CD4-positive, alpha-beta T cell treated with Interleukin-6 for 4 hours (primary cell): ENCODE data around the gene EBPL.
"Not testable (repeated sequence)": the region's sequence is repeated elsewhere in the genome, so short reads cannot be mapped to it uniquely, and the experiment has no call there.

Experiments
- DNase-seq: peaks from one replicate; pipeline ENCODE4 v3.0.0-alpha.2; 2020; ENCODE audit warnings: mixed read lengths

EBPL gene

DNA sequence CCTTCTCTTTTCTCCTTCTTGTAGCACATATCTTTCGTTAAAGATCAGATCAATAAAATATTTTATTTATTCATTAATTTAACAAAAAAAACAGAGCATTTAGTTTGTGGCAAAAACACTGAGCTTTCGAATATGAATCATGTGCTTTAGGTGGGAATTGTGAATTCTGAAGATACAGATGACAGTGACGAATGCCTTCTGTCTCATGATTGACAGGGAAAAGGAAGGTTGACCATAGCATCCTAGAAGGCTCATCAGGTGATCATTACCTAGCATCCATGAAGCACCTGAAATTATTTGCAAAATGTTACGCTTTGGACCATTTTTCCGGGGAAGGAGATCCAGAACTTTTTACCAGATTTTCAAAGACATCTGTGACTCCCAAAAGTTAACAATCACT is 59.1 kb downstream of the EBPL start:
- no peak for DNase-seq

- DNase-seq, result no peak
Measured at GRCh38 chr13:49630580-49630979, 60.7 kb downstream of the EBPL start.

DNA sequence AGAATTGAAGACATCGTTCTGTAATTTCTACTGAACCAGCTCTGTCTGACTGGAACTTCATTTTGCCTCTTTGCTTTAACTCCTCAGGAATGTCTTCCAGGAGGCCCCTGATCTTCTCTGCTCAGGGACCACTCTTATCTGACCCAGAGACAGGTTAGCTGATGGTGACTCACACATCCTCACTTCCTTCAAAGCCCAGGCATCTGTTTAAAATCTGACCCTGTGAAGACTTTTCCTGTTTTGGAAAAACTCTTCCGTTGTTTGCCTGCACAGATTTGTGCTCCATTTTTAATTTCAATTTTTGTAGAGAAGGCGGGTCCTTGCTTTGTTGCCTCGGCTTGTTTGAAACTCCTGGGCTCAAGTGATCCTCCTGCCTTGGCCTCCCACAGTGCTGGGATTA is 61.3 kb downstream of the EBPL start:
- no peak for DNase-seq

GRCh38 chr13:49629196-49629938 is 61.9 kb downstream of the EBPL start:
- no peak for DNase-seq

GRCh38 chr13:49627831-49628652 is 63.2 kb downstream of the EBPL start, which contains the start of gene ARL11:
Gene ARL11 (plus strand): TSS chr13:49628507. CDS start chr13:49630448, 1,941 bp downstream.
- DNase-seq, result peak; percentile 77

DNA sequence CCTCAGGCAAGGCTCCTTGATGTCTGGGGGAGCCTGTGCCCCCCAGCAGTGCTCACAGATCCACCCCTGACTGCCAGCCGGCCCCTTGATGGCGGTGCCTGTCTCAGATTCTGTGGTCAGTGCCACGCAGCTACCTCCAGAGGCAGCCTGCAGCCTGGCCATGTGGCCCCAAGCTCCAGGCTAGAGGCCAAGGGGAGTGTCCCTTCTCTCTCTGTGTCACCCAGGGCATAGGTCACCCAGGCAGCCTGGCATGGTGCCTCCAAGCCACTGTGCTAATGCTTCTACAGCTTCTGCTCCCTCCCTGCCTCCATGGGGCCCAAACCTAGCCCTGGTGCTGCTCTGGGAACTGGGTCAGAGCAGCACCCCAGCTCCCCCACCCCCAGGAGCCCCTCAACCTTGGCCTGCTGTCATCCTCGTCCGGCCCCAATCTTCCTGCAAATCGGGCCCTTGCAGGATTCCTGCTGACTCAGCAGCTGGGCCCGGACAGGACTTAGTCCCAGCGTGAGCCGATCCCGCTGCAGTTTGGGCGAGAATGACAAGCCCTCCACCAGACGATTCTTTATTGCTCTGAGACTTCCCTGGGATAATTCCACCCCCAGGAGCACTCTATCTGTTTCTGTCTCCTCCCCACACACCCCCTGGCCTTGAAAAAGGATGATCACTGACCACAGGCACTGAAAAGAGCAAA is 65.8 kb downstream of the EBPL start:
- no peak for DNase-seq

- DNase-seq, result no peak
Measured at GRCh38 chr13:49624229-49624628, 67.1 kb downstream of the EBPL start.

- no peak for DNase-seq
Measured at GRCh38 chr13:49622174-49622946, 68.9 kb downstream of the EBPL start.

DNA sequence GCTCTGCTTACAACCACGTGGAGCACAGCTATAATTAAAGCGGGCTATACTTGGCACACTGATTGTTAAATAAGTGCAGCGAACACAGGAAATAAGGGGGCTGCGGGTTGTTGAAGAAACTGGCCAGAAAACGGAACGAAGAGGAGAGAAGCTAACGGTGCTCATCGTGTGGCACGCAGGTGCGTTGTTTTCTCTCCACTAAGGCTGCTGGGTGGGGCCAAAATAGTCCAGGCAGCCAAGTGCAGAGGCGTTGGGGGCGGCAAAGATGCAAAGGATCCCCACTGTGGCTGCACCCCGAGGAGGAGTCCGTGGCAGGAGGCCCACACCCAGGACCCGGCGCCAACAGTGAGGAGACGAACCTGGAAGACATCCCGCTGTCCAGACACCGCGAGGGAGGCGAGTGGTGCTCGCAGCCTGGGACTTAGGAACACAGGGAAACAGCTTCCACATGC is 71.1 kb downstream of the EBPL start:
- DNase-seq, result no peak

DNA sequence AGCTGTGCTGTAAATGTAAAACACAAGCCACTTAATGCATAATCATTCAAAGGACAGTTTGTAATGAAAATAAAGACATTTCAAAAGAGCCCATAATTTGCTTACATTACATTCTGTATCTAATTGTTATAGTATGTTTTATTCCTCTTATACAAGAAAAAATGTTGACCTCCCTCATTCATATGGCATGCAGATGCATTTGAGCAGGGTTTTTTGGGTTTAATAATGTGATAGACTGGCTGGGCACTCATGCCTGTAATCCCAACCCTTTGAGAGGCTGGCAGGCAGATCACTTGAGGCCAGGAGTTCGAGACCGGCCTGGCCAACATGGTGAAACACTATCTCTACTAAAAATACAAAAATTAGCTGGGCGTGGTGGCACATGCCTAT is 74.6 kb downstream of the EBPL start:
- no peak for DNase-seq

GRCh38 chr13:49615836-49616675 is 75.2 kb downstream of the EBPL start:
- DNase-seq, result no peak

DNA sequence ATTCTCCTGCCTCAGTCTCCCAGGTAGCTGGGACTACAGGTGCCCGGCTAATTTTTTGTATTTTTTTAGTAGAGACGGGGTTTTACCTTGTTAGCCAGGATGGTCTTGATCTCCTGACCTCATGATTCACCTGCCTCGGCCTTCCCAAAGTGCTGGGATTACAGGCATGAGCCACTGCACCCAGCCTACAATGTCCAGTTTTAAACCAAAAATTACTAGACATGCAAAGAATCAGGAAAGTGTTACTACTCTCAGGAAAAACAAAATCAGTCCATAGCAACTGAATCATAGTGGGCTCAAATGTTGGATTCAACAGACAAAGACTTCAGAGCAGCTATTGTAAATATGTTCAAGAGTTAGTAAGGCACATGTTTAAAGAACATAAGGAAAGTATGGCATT is 79.2 kb downstream of the EBPL start:
- DNase-seq, result not testable (repeated sequence)
